C4-2B (cell line): ENCODE results near the gene MICAL3.

Experiments
- H3K27ac ChIP-seq: fragments of 450-650 bp; 2 replicates; pipeline ENCODE4 v1.5.1; 2017
- ZFX ChIP-seq: fragments of 450-650 bp; IDR thresholded peaks from 2 replicates; pipeline ENCODE4 v1.6.1; 2017
- TF ChIP-seq, protein P1 (sequence below): fragments of 450-650 bp; conservative IDR thresholded peaks from 2 replicates; pipeline ENCODE4 v1.5.1; 2017; ENCODE audit warnings: mild to moderate bottlenecking

The MICAL3 gene

DNA sequence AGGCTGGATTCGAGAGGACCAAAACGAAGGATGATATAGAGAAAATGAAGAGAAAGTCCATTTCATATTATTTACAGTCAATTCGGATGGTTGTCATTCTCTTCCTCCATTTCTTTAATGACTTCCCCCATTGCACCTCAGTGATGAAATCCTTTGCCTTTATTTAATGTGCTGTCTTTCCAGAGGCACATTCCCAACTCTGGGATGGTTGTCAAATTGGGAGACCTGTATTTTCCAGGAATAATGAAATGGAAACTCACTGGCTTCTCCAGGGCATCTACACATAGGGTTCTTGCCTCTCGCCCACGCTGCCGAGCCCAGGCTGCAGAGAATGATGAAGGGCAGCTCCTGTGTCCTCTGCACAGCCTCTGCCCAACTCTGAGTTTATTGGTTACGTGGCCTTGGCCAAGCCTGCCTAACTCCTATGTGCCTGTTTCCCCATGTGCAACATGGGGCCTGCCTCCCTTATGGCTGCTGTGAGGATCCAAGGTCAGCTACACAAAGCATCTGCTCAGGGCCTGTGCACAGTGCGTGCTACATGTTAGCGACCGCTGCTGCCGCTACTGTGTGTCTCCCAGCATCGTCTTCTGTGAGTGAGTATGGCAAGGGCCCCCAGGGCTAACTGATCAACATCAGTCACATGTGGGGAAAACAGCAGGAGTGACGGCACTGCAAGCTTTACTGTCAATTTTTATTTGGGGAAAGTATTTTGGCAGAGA is 168.6 kb downstream of the MICAL3 start:
- TF ChIP-seq ZFX, result no peak
- TF ChIP-seq, protein P1, sequence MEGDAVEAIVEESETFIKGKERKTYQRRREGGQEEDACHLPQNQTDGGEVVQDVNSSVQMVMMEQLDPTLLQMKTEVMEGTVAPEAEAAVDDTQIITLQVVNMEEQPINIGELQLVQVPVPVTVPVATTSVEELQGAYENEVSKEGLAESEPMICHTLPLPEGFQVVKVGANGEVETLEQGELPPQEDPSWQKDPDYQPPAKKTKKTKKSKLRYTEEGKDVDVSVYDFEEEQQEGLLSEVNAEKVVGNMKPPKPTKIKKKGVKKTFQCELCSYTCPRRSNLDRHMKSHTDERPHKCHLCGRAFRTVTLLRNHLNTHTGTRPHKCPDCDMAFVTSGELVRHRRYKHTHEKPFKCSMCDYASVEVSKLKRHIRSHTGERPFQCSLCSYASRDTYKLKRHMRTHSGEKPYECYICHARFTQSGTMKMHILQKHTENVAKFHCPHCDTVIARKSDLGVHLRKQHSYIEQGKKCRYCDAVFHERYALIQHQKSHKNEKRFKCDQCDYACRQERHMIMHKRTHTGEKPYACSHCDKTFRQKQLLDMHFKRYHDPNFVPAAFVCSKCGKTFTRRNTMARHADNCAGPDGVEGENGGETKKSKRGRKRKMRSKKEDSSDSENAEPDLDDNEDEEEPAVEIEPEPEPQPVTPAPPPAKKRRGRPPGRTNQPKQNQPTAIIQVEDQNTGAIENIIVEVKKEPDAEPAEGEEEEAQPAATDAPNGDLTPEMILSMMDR, result no peak
- no peak overlapping the region for H3K27ac ChIP-seq

DNA sequence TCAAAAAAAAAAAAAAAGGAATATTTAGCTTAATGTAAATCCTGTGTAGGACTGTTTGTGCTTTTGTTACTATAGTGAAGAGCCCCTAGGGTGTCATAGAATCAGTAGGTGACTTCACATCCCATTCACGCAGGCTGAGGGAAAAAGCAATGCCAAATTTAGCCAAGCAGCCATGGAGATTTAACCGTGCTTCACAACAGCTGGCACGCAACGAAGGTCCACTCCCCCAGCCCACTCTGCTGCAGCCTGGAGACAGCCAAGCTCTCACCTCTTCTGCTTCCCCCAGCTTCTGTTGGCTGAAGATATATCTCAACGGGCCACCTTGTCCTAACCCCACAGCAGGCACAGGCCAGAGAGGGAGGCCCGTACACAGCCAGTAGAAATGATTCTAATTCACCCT is 171.3 kb downstream of the MICAL3 start:
- no peak for TF ChIP-seq ZFX
- TF ChIP-seq, protein P1, result no peak
- H3K27ac ChIP-seq, result no peak overlapping the region

DNA sequence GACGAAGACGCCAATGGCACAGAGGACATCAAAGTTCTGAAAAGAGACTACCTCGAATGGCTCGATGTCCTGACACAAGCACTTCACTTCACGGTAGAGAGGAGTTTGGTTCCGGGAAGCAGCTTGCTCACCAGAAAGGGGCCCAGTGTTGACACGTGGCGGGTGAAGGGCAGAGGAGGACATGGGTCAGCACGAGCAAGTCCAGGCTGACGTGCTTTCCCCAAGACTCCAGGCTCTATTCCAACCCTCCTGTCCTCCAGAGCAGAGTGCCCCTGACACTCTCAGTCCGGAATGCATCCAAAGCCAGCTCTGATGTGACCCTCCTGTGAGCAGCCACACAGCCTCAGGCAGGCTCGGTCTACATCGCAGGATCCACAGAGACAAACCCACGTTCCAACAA is 172.6 kb downstream of the MICAL3 start:
- TF ChIP-seq, protein P1, result no peak
- H3K27ac ChIP-seq, result no peak overlapping the region

DNA sequence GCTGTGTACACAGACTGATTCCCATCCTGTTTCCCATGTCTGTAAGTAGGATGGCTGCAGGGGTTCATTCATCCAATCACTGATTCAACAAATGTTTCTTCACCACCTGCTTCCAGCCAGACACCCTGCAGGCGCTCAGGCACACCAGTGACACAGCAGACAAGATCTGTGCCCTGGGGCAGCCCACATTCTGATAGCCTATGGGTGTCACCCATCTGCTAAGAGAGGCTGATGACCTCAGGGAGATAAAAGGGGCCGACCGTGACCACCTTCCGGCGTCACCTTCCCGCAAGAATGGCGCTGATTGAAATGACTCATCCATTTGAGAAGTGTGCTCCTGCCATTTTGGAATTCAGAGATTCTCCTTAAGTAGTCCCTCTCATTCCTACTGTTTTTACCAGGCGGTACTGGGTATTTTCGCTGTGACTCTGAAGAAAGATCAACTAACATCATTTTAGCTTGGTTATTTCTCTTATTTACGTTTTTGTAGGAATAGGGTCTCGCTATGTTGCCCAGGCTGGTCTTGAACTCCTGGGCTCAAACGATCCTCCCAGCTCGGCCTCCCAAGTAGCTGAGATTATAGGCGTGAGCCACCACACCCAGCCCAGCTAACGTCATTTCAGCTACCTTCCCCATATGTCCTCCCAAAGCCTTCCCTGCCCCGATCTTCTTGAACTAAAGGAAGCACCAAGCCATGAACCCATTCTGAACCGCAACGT is 176.8 kb downstream of the MICAL3 start:
- TF ChIP-seq, protein P1, result no peak
- TF ChIP-seq ZFX, result no peak
- H3K27ac ChIP-seq, result no peak overlapping the region

DNA sequence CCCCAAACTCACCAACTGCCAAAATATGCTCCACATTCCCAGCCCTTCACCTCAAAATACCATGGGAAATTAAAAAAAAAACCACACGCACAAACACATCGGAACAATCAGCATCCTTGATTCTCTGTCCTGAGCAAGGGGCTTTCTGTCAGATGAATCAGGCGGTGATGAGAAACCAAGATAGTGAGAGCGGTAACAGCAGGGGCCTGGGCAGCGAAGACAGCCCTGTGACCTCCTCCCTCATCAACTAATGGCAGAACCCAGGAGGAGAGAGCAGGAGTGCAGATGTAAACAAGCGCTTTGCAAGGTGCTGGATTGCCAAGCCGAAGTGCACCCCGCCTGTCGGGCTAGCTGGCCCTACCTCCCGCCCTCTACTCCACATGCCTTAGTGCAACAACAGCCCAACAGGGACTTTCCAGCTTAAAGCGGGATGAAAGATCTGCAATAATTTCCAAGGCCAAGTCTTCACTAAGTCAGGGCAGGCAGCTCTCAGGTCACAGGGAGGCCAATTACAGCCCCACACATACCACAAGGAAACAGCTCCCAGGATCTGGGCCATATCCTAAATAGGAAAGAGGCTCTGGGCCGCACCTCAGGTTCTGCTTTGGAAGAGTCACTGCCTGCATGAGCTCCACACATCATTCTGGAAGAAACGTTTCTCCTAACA is 177.9 kb downstream of the MICAL3 start:
- TF ChIP-seq ZFX, result no peak
- TF ChIP-seq, protein P1, result no peak
- H3K27ac ChIP-seq, result no peak overlapping the region

GRCh38 chr22:17845790-17846189 is 178.6 kb downstream of the MICAL3 start:
- TF ChIP-seq ZFX, result no peak
- TF ChIP-seq, protein P1, result no peak
- no peak overlapping the region for H3K27ac ChIP-seq

DNA sequence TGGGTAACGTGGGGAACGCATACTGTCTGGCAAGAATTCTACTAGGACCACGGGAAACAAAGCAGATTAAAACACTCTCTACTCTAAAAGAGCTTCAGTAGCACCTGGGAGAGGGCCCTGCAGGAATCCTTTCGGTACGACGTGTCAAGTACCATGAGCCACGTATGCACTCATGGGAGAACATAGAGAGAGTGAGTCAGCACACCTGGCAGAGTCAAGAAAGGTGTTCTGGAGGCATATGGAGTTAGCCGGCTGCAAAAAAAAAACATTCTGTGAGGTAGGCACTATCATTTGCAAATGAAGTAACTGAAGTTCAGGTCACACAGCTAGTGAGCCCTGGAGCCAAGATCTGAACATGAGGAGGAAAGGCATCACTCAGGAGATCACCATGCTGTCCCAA is 179.0 kb downstream of the MICAL3 start:
- no peak overlapping the region for H3K27ac ChIP-seq
- TF ChIP-seq, protein P1, result no peak
- no peak for TF ChIP-seq ZFX
